Tibial nerve (tissue), 3 donors: ENCODE measurements around the gene TBC1D24.

ENCODE experiments used
- POLR2A ChIP-seq, 2 donors: fragments of 450-650 bp; IDR thresholded peaks; one replicate each; pipeline ENCODE4 v1.6.1; 2017; ENCODE audit warnings: antibody characterized with exemption in 2 of 2, mild to moderate bottlenecking in 2 of 2, moderate library complexity in 2 of 2
- TF ChIP-seq, protein P1 (sequence below), 5 experiments: fragments of 200-600 bp in 3 of 5; fragments of 450-650 bp in 2 of 5; sonication (generic) in 3 of 5; IDR thresholded peaks; one replicate each; pipeline ENCODE4 v1.5.1; 2016 to 2019; ENCODE audit warnings: antibody characterized with exemption in 5 of 5, mild to moderate bottlenecking in 3 of 5, moderate library complexity in 2 of 5

DNA sequence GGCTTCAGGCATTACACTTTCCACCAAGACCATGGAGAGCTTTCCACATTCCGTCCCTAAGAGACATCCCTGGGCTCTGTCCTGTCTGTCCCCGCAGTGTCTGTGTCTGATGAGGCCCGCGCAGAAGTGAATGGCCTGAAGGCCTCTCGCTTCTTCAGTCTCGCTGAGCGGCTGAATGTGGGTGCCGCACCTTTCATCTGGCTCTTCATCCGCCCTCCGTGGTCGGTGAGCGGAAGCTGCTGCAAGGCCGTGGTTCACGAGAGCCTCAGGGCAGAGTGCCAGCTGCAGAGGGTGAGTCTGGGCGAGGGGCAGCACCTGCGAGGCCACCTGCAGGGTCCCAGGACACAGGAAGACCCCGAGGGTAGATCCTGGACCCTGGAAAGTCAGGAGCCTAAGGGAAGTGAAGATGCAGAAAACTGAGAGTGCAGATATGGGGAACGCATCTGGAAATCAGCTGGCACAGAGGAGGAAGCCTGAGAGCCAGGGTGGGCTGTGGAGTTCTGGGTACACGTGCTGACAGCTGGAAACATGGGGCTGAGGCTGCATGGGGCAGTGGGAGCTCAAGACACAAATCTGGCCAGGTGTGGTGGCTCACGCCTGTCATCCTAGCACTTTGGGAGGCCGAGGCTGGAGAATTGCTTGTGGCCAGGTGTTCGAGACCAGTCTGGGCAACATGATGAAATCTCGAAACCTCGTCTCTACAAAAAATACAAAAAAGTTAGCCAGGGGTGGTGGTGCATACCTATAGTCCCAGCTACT is 37.7 kb upstream of the TBC1D24 start:
- TF ChIP-seq, protein P1, sequence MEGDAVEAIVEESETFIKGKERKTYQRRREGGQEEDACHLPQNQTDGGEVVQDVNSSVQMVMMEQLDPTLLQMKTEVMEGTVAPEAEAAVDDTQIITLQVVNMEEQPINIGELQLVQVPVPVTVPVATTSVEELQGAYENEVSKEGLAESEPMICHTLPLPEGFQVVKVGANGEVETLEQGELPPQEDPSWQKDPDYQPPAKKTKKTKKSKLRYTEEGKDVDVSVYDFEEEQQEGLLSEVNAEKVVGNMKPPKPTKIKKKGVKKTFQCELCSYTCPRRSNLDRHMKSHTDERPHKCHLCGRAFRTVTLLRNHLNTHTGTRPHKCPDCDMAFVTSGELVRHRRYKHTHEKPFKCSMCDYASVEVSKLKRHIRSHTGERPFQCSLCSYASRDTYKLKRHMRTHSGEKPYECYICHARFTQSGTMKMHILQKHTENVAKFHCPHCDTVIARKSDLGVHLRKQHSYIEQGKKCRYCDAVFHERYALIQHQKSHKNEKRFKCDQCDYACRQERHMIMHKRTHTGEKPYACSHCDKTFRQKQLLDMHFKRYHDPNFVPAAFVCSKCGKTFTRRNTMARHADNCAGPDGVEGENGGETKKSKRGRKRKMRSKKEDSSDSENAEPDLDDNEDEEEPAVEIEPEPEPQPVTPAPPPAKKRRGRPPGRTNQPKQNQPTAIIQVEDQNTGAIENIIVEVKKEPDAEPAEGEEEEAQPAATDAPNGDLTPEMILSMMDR (IDR thresholded peaks at IDR 0.05): no peak
- no peak for TF ChIP-seq POLR2A (IDR thresholded peaks at IDR 0.05)
